Measurements from ENCODE around the gene SCNN1G.
"Not testable (repeated sequence)": the region's sequence is repeated elsewhere in the genome, so short reads cannot be mapped to it uniquely, and the experiment has no call there.

The SCNN1G gene

GRCh38 chr16:23182679-23183542 is at the start of gene SCNN1G:
SCNN1G (plus strand) TSS chr16:23182745; CDS start chr16:23186272, 3,527 bp downstream.
- DNase-seq (ENCODE audit: insufficient read length, low spot score) = peak; percentile 20
- FAIRE-seq = no peak

- DNase-seq (ENCODE audit: insufficient read length, low spot score) = no peak
- no peak for FAIRE-seq
Measured at GRCh38 chr16:23132775-23133463, 49.6 kb upstream of the SCNN1G start.

GRCh38 chr16:23134274-23134673 is 48.3 kb upstream of the SCNN1G start:
- FAIRE-seq = no peak
- no peak for DNase-seq (ENCODE audit: insufficient read length, low spot score)

- FAIRE-seq = no peak
- no peak for DNase-seq (ENCODE audit: insufficient read length, low spot score)
Measured at GRCh38 chr16:23137256-23137655, 45.3 kb upstream of the SCNN1G start.

GRCh38 chr16:23137818-23138217 is 44.7 kb upstream of the SCNN1G start:
- no peak for FAIRE-seq
- DNase-seq (ENCODE audit: insufficient read length, low spot score) = no peak

- FAIRE-seq (no peak), DNase-seq (ENCODE audit: insufficient read length, low spot score) (no peak)
Measured at GRCh38 chr16:23140107-23140506, 42.4 kb upstream of the SCNN1G start.

- DNase-seq (ENCODE audit: insufficient read length, low spot score) (no peak), FAIRE-seq (no peak)
Measured at GRCh38 chr16:23141033-23141432, 41.5 kb upstream of the SCNN1G start.

GRCh38 chr16:23141500-23141899 is 41.0 kb upstream of the SCNN1G start:
- no peak for DNase-seq (ENCODE audit: insufficient read length, low spot score)
- no peak for FAIRE-seq

GRCh38 chr16:23141959-23142740 is 40.4 kb upstream of the SCNN1G start:
- FAIRE-seq (no peak), DNase-seq (ENCODE audit: insufficient read length, low spot score) (no peak)

- no peak for DNase-seq (ENCODE audit: insufficient read length, low spot score)
- FAIRE-seq = no peak
Measured at GRCh38 chr16:23143391-23143790, 39.2 kb upstream of the SCNN1G start.

GRCh38 chr16:23144393-23144792 is 38.2 kb upstream of the SCNN1G start:
- FAIRE-seq; DNase-seq (ENCODE audit: insufficient read length, low spot score): not testable (repeated sequence)

GRCh38 chr16:23145186-23145585 is 37.4 kb upstream of the SCNN1G start:
- DNase-seq (ENCODE audit: insufficient read length, low spot score) = no peak
- no peak for FAIRE-seq

- FAIRE-seq (no peak), DNase-seq (ENCODE audit: insufficient read length, low spot score) (no peak)
Measured at GRCh38 chr16:23145608-23146007, 36.9 kb upstream of the SCNN1G start.

- FAIRE-seq (no peak), DNase-seq (ENCODE audit: insufficient read length, low spot score) (no peak)
Measured at GRCh38 chr16:23146877-23147601, 35.5 kb upstream of the SCNN1G start.

GRCh38 chr16:23147666-23148065 is 34.9 kb upstream of the SCNN1G start:
- DNase-seq (ENCODE audit: insufficient read length, low spot score) (no peak), FAIRE-seq (no peak)

- DNase-seq (ENCODE audit: insufficient read length, low spot score) = no peak
- no peak for FAIRE-seq
Measured at GRCh38 chr16:23148166-23148512, 34.4 kb upstream of the SCNN1G start.

GRCh38 chr16:23148513-23149266 is 33.9 kb upstream of the SCNN1G start:
- FAIRE-seq (no peak), DNase-seq (ENCODE audit: insufficient read length, low spot score) (peak; percentile 62)

- FAIRE-seq = peak; percentile 79
Measured at GRCh38 chr16:23149267-23149992, 33.1 kb upstream of the SCNN1G start, which contains the start of gene USP31. USP31 (minus strand) TSS chr16:23149452; CDS start chr16:23149270, 182 bp downstream.

GRCh38 chr16:23149993-23150364 is 32.6 kb upstream of the SCNN1G start:
- no peak for DNase-seq (ENCODE audit: insufficient read length, low spot score)
- FAIRE-seq = no peak

More at GRCh38 chr16:23149267-23149992, 33.1 kb upstream of the SCNN1G start, which contains the start of gene USP31:
- peak; percentile 90 for DNase-seq (ENCODE audit: insufficient read length, low spot score)
